Epithelial cell of prostate (primary cell): ENCODE measurements around the gene P4HTM.
A peak's percentile ranks its signal among the peaks of the same experiment; 100 is the strongest.

Source experiments
- DNase-seq: peaks from one replicate; pipeline ENCODE4 v3.0.0-alpha.2; 2011; ENCODE audit warnings: low read depth, low spot score
- H3K27ac ChIP-seq: fragments of 450-650 bp; 2 replicates; pipeline ENCODE4 v1.5.1; 2017; ENCODE audit warnings: mild to moderate bottlenecking

Gene P4HTM

DNA sequence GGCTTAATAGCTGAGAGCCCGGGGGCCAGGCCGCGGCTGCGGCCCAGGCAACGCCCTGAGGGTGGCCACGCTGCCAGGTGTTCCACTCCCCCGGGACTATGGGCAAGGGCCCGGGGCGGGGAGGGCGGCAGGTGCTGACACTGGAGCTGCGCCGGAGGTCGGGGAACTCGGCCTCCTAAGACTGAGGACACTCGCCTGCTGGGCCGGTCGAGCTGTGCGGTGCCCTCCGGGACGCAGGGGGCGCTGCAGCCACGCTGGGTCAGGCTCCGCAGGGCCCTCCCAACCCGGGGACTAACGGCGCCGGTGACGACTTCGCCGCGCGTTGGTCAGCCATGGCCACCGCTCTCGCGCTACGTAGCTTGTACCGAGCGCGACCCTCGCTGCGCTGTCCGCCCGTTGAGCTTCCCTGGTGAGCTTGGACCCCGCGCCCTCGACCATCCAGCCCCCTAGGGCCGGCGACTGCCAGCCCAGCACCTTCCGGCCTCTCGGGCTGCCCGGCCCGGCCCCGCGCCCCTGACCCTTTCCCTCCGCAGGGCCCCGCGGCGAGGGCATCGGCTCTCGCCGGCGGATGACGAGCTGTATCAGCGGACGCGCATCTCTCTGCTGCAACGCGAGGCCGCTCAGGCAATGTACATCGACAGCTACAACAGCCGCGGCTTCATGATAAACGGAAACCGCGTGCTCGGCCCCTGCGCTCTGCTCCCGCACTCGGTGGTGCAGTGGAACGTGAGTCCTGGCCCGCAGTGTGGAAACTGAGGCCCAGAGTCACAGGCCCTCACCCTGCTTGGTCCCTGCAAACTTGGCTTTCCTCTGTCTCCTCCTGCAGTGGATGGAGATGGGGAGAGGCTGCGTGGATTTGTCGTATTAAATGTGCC is 32.0 kb downstream of the P4HTM start, which contains the start of gene NDUFAF3:
TSS of gene NDUFAF3 (plus strand) at position 309 of the 875 bp plus-strand sequence. CDS start at position 333, 24 bp downstream.
- H3K27ac ChIP-seq, result peak within 1 kb of the TSS; percentile 98
- DNase-seq, result peak; percentile 85

DNA sequence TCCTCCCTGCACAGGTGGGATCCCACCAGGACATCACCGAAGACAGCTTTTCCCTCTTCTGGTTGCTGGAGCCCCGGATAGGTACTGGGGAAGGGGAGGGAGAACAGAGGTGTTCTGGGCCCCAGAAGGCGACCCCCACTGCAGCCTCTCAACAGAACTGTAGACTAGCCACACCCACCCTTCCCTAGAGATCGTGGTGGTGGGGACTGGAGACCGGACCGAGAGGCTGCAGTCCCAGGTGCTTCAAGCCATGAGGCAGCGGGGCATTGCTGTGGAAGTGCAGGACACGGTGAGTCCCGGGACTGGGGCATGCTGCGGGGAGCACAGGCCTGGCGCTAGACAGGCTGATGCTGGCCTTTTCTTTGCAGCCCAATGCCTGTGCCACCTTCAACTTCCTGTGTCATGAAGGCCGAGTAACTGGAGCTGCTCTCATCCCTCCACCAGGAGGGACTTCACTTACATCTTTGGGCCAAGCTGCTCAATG is 32.7 kb downstream of the P4HTM start:
- no peak for DNase-seq
- peak overlapping the region; percentile 98 for H3K27ac ChIP-seq

GRCh38 chr3:49023775-49024174 is 33.7 kb downstream of the P4HTM start:
- no peak overlapping the region for H3K27ac ChIP-seq
- DNase-seq, result no peak

DNA sequence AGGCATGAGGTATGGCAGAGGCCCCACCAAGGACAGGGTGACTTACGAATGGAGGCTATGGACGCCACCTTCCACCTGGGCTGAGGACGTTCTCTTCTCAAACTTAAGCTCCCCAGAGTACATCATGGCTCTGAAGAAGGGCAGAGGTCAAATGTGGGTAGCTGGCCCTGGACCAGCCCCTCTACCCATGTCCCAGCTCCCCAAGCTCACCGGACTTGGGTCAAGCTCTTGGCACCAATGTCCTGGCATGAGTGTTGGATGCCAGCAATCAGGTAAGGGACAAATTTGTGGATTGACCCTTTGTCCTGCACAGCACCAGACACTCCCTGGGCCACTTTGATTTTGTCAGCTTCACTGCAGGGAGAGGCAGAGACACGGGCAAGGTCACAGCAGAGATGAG is 34.4 kb downstream of the P4HTM start:
- DNase-seq, result no peak
- H3K27ac ChIP-seq, result no peak overlapping the region

DNA sequence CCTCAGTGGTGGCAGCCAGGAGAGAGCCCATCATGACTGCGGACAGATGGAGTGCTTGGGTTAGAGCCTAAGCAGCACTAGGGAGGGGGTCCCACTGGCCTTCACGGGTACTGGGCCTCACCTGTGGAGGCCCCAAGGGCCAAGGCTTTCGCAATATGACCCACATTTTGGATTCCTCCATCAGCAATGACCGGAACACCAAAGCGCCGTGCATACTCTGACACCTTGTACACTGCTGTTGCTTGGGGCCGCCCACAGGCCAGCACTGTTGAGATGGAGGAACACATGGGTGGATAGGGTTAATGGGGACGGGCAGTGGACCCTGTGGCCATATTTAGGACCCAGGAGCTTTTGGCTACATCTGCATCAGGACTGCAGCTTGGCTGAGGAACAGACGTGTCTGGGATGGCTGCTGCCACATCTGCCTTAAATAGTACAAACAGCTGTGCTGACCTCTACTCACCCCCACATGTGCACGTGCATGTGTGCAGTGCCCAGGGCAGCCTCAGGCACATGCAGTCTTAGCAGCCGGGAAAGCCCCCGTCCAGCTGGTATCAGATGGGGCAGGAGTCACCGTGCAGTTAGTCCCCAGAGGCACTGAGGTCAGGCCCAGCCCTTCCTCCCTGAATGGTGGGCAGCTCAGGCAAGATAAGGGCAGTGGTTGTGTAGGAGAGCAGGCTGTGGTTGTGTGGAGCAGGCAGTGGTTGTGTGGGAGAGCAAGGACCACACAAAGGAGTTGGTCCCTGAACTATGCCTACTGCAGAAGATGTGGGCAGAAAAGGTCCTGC is 35.2 kb downstream of the P4HTM start:
- no peak overlapping the region for H3K27ac ChIP-seq
- no peak for DNase-seq

DNA sequence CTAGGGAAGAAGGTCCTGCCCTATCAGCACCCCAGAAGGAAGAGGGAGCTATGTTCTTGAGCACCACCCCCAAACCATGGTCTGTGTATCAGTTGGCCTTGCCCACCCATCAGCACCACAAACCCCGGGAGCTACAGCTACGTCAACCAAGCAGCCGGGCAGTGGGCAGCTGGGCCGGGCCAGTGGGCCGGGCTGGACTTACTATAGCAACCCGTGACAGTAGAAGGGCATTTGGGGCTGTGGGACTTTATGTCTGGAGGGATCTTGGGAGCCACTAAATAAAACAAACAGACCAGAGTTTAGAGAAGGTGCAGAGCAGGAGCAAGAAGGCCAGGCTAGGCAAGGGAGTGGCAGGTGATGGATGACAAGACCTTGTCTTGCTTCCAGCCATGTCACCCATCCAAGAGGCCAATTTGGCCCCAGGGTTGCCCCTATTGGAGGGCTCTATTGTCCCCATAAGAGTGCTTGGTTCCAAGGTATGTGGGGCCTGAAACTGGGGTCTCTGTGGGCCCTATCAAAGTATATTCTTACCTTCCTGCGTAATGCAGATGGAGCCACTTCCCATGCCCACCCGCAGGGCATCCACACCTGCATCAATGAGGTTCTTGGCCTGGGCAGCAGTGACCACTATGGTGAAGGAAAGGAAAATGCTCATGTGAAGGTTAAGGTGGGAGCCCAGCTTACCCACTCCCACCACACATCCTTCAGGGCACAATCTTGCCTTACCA is 35.9 kb downstream of the P4HTM start:
- DNase-seq, result no peak
- no peak overlapping the region for H3K27ac ChIP-seq

DNA sequence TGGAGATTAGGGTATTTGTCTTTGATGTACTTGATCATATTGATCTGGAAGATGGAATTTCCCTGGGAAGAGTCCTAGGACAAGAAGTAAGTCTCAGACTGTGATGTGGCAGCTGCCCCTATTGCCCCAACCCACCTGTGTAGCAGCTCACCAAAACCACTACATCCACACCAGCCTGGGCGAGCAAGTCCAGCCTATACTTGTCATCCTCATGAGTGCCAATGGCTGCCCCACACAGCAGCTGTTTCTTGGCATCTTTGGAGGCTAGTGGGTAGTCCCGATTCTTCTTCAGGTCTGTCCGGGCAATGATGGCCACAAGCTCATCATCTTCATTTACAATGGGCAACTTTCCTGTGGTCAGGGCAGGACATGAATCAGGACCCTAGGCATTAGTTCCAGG is 36.5 kb downstream of the P4HTM start:
- no peak overlapping the region for H3K27ac ChIP-seq
- DNase-seq, result no peak

- no peak overlapping the region for H3K27ac ChIP-seq
- no peak for DNase-seq
Measured at GRCh38 chr3:49027634-49028033, 37.6 kb downstream of the P4HTM start.

DNA sequence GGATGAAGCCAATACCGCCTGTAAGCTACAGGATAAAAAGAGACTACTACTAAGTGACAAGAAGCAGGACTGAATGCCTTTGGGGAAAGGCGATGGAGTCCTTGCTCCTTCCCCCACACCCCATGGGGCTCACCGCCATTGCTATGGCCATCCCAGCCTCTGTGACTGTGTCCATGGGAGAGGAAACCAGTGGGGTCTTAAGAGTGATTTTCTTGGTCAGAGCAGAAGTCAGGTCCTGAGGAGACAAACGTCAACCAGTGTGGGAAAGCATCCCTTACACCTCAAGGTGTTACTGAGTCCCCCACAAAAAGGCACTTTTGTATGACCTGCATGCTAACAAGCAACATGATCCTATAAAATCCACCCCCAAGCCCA is 38.2 kb downstream of the P4HTM start:
- no peak overlapping the region for H3K27ac ChIP-seq
- DNase-seq, result no peak

GRCh38 chr3:49028673-49029562 is 38.9 kb downstream of the P4HTM start, which contains the start of gene IMPDH2:
Gene IMPDH2 (minus strand): TSS chr3:49029398. CDS start chr3:49029350, 48 bp downstream.
- peak within 1 kb of the TSS; percentile 56 for H3K27ac ChIP-seq
- peak; percentile 56 for DNase-seq

- peak overlapping the region; percentile 56 for H3K27ac ChIP-seq
Measured at GRCh38 chr3:49029563-49029884, 39.5 kb downstream of the P4HTM start.

DNA sequence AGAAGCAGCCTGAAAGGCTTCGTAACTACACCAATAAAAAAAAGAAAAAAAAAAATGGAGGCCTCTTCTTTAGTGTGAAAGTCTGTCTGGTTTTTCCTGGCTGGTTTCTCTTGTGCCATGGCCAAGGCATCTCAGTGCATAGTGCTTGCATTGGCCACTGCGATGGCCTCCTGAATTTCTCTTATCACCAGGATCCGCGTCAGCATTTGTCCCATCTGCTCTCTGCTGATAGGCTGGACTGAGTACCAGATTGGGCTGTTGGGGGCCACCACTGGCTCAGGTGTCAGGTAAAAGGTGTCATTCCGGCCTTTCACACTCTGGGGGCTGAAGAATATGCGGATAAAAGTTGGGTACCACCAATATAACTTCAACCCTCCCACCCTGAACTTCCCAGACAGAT is 40.3 kb downstream of the P4HTM start:
- DNase-seq, result no peak
- H3K27ac ChIP-seq, result no peak overlapping the region

More at GRCh38 chr3:49029563-49029884, 39.5 kb downstream of the P4HTM start:
- DNase-seq, result no peak

DNA sequence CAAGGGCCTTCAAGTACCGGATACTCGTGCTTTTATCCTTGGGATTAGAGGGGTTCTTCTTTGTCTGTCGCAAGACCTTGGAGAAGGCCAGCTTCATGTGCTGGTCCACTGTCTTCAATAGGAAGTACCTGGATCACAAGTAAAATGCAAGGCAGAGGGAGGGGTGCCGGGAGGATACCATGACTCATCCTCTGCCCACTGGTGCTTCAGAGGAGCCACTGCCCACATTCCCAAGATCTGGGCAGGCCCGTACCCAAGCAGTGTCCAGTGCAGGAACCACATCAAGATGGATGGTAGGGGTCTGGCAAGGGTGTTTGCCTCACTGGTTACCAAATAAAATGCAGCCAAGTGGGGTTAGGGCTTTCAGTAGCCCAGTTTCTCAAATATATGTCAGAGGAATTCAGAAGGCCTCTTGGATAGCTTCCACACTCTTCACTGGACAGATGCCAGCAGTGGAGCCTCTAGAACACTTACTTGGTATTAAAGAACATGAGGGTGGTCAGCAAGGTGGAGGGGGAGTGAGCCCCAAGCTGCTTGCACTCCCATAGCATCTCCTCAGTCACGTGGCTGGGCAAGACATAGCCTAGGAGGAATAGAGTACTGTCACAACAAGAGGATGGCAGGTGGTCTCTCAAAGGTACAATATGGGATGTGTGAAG is 42.7 kb downstream of the P4HTM start:
- no peak overlapping the region for H3K27ac ChIP-seq
- DNase-seq, result no peak

- no peak for DNase-seq
- H3K27ac ChIP-seq, result no peak overlapping the region
Measured at GRCh38 chr3:49034650-49035049, 44.6 kb downstream of the P4HTM start.

DNA sequence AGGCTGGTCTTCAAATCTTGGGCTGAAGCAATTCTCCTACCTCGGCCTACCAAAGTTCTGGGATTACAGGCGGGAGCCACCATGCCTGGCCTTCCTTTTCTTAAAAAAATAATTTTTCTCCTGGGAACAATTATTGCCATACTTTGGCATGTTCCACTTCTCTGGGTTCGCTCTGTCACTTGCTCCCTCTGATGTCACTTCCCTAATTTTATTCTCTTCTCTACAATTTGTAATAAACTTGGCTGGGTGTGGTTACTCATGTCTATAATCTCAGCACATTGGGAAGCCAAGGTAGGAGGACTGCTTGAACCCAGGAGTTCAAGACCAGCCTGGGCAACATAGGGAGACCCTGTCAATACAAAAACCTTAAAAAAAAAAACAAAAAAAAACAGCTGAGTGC is 45.2 kb downstream of the P4HTM start:
- DNase-seq, result no peak
- H3K27ac ChIP-seq, result no peak overlapping the region

GRCh38 chr3:49053543-49053942 is 63.5 kb downstream of the P4HTM start:
- H3K27ac ChIP-seq, result no peak overlapping the region
- no peak for DNase-seq

- H3K27ac ChIP-seq, result no peak overlapping the region
- DNase-seq, result no peak
Measured at GRCh38 chr3:49054344-49054862, 64.4 kb downstream of the P4HTM start.
